CD14-positive monocyte (primary cell): ENCODE data around the gene SYNE2. TPM values are rescaled to one million over a fixed set of nuclear protein-coding genes. Genes with fewer than 3 reads are reported as not detected.

ENCODE experiments used
- DNase-seq, 3 donors: peaks; one replicate each; pipeline ENCODE4 v3.0.0-alpha.2; 2011 to 2022
- H2AFZ ChIP-seq: 2 replicates; pipeline ENCODE4 v1.6.0; 2012; ENCODE audit warnings: mild to moderate bottlenecking, low read depth, low read length, inconsistent platforms; ENCODE audit not compliant: insufficient read depth, poor library complexity, severe bottlenecking
- H3K27ac ChIP-seq, 2 donors: 1 replicate in 1 of 2; 2 replicates in 1 of 2; pipeline ENCODE4 v1.5.1; 2012 to 2013; ENCODE audit warnings: low read length in 2 of 2, control low read depth in 1 of 2, inconsistent platforms in 1 of 2, low read depth in 1 of 2, mild to moderate bottlenecking in 1 of 2
- H3K27me3 ChIP-seq, 2 donors: one replicate each; pipeline versions ENCODE4 v1.6.0 to v1.6.1; 2011 to 2013; ENCODE audit warnings: low read length in 2 of 2; ENCODE audit not compliant: control insufficient read depth in 2 of 2, insufficient read depth in 2 of 2
- H3K36me3 ChIP-seq, 2 donors: replicated peaks in 1 of 2; 1 replicate in 1 of 2; 2 replicates in 1 of 2; pipeline versions ENCODE4 v1.5.1 to v1.6.1; 2012 to 2013; ENCODE audit warnings: low read length in 2 of 2, control low read depth in 1 of 2, inconsistent platforms in 1 of 2, mild to moderate bottlenecking in 1 of 2; ENCODE audit not compliant: insufficient read depth in 2 of 2, control insufficient read depth in 1 of 2
- H3K4me1 ChIP-seq, 2 donors: 1 replicate in 1 of 2; 2 replicates in 1 of 2; pipeline versions ENCODE4 v1.5.1 to v1.6.1; 2012 to 2013; ENCODE audit warnings: low read length in 2 of 2, control low read depth in 1 of 2, inconsistent platforms in 1 of 2, mild to moderate bottlenecking in 1 of 2, moderate library complexity in 1 of 2; ENCODE audit not compliant: insufficient read depth in 2 of 2, control insufficient read depth in 1 of 2
- H3K4me2 ChIP-seq: replicated peaks from 2 replicates; pipeline ENCODE3; 2012; ENCODE audit warnings: low read length, moderate library complexity, mild to moderate bottlenecking; ENCODE audit not compliant: poor library complexity, severe bottlenecking; ENCODE audit errors: extremely low read depth
- H3K4me3 ChIP-seq, 3 experiments: fragments of 200-600 bp in 1 of 3; sonication (generic) in 1 of 3; replicated peaks in 1 of 3; 1 replicate in 2 of 3; 2 replicates in 1 of 3; pipeline ENCODE4 v1.5.1; 2011 to 2013; ENCODE audit warnings: low read length in 3 of 3, mild to moderate bottlenecking in 3 of 3, control low read depth in 2 of 3, low read depth in 2 of 3, inconsistent platforms in 1 of 3, moderate library complexity in 1 of 3
- H3K79me2 ChIP-seq: 2 replicates; pipeline ENCODE4 v1.6.0; 2012; ENCODE audit warnings: mild to moderate bottlenecking, control low read depth, inconsistent platforms, low read length, moderate library complexity; ENCODE audit not compliant: insufficient read depth
- H3K9ac ChIP-seq: 2 replicates; pipeline ENCODE4 v1.6.0; 2017; ENCODE audit warnings: low read length, mild to moderate bottlenecking; ENCODE audit not compliant: insufficient read depth, poor library complexity, severe bottlenecking
- H3K9me3 ChIP-seq, 2 donors: replicated peaks in 1 of 2; 1 replicate in 1 of 2; 2 replicates in 1 of 2; pipeline versions ENCODE4 v1.5.1 to v1.6.1; 2012 to 2013; ENCODE audit warnings: low read length in 2 of 2, control low read depth in 1 of 2; ENCODE audit not compliant: control insufficient read depth in 1 of 2, insufficient read depth in 1 of 2
- H4K20me1 ChIP-seq: 2 replicates; pipeline ENCODE4 v1.6.0; 2012; ENCODE audit warnings: mild to moderate bottlenecking, low read length, control low read depth, moderate library complexity; ENCODE audit not compliant: insufficient read depth
- H3K27ac Mint-ChIP-seq, 7 donors: one replicate each; pipeline ENCODE4 v1.8.0; 2020; ENCODE audit warnings: mild to moderate bottlenecking in 7 of 7, mixed read lengths in 7 of 7, moderate library complexity in 6 of 7, inconsistent platforms in 2 of 7
- H3K27me3 Mint-ChIP-seq, 3 donors: one replicate each; pipeline ENCODE4 v1.8.0; 2021 to 2022; ENCODE audit warnings: low read depth in 3 of 3, mild to moderate bottlenecking in 3 of 3, mixed read lengths in 3 of 3, moderate library complexity in 3 of 3, inconsistent platforms in 1 of 3
- H3K36me3 Mint-ChIP-seq, 2 donors: one replicate each; pipeline ENCODE4 v1.8.0; 2020; ENCODE audit warnings: mixed read lengths in 2 of 2, inconsistent platforms in 1 of 2, mild to moderate bottlenecking in 1 of 2
- H3K4me1 Mint-ChIP-seq: one replicate; pipeline ENCODE4 v1.8.0; 2020; ENCODE audit warnings: mild to moderate bottlenecking, mixed read lengths
- H3K4me3 Mint-ChIP-seq, 2 donors: one replicate each; pipeline ENCODE4 v1.8.0; 2020; ENCODE audit warnings: mild to moderate bottlenecking in 2 of 2, mixed read lengths in 2 of 2, moderate library complexity in 1 of 2
- H3K9me3 Mint-ChIP-seq, 7 donors: one replicate each; pipeline ENCODE4 v1.8.0; 2020 to 2022; ENCODE audit warnings: mixed read lengths in 7 of 7, mild to moderate bottlenecking in 6 of 7, moderate library complexity in 6 of 7, inconsistent platforms in 2 of 7
- whole genome bisulfite sequencing: methylation state at CpG from one replicate; pipeline ENCODE4 v1.1.5; 2013; ENCODE audit warnings: missing lambda C conversion rate; ENCODE audit not compliant: insufficient coverage; 5-methylcytosine and 5-hydroxymethylcytosine counted together
- intact Hi-C, 2 donors: fragments of 100-400 bp; cut with micrococcal nuclease; formaldehyde crosslinking; loops; one replicate each; pipeline versions ENCODE4 v1.15.0 to v1.15.1; 2023
- polyA plus RNA-seq, 3 donors: library from polyadenylated mRNA; depleted of rRNA in 1 of 3; unstranded in 2 of 3; stranded (reverse) in 1 of 3; fragments of 300-500 nt in 2 of 3; fragments of >200 nt in 1 of 3; fragmentation: Illumina TruSeq in 2 of 3; gene quantifications; 1 replicate in 2 of 3; 2 replicates in 1 of 3; pipeline ENCODE4 v1.2.3, GENCODE V29; 2012 to 2021
- TF ChIP-seq, protein P1 (sequence below): fragments of 200-600 bp; IDR thresholded peaks from one replicate; pipeline ENCODE4 v1.8.0; 2022; ENCODE audit warnings: antibody characterized with exemption, mild to moderate bottlenecking

The SYNE2 gene
- polyA plus RNA-seq, 3 donors: 0.06 to 0.46 (median 0.44) TPM

DNA sequence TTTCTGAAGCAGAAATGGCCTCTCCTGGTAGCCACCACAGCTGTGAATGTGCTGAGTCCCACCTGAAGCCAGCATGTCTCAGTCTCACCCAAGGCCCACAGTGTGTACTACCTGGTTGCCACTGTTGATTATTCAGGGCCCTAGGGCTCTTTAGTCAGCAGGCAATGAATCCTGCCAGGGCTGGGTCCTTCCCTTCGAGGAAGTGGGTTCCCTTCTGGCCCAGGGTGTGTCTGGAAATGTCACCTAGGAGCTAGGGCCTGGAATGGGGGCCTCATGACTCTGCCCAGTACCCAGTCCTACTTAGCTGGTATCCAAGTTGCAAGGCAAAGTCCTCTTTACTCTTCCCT is 207.4 kb downstream of the SYNE2 start:
- Mint-ChIP-seq H3K4me3 (no peak overlapping the region), H3K4me1 (no peaks in the 10 kb centered on the region), H3K9me3 (peaks cover 0 to 3% (median 0%) of the 10 kb centered on the region in 7 donors), H3K36me3 (no peaks in the 10 kb centered on the region), H3K27ac (no peak overlapping the region), H3K27me3 (peaks cover 3 to 6% (median 4%) of the 10 kb centered on the region in 3 donors)
- Histone ChIP-seq H3K9ac (no peak overlapping the region), H3K36me3 (no peaks in the 10 kb centered on the region), H3K4me1 (no peaks in the 10 kb centered on the region), H3K27me3 (no peaks in the 10 kb centered on the region), H3K27ac (no peak overlapping the region), H4K20me1 (no peaks in the 10 kb centered on the region), H3K9me3 (no peaks in the 10 kb centered on the region), H3K4me2 (no peak overlapping the region), H3K4me3 (no peak overlapping the region), H3K79me2 (no peaks in the 10 kb centered on the region), H2AFZ (no peak overlapping the region)
- no peak for DNase-seq
- intact Hi-C loops: no loop called here
- TF ChIP-seq, protein P1, sequence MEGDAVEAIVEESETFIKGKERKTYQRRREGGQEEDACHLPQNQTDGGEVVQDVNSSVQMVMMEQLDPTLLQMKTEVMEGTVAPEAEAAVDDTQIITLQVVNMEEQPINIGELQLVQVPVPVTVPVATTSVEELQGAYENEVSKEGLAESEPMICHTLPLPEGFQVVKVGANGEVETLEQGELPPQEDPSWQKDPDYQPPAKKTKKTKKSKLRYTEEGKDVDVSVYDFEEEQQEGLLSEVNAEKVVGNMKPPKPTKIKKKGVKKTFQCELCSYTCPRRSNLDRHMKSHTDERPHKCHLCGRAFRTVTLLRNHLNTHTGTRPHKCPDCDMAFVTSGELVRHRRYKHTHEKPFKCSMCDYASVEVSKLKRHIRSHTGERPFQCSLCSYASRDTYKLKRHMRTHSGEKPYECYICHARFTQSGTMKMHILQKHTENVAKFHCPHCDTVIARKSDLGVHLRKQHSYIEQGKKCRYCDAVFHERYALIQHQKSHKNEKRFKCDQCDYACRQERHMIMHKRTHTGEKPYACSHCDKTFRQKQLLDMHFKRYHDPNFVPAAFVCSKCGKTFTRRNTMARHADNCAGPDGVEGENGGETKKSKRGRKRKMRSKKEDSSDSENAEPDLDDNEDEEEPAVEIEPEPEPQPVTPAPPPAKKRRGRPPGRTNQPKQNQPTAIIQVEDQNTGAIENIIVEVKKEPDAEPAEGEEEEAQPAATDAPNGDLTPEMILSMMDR: no peak
- WGBS: 40% methylated on average over 1 of the region's 1 CpG

DNA sequence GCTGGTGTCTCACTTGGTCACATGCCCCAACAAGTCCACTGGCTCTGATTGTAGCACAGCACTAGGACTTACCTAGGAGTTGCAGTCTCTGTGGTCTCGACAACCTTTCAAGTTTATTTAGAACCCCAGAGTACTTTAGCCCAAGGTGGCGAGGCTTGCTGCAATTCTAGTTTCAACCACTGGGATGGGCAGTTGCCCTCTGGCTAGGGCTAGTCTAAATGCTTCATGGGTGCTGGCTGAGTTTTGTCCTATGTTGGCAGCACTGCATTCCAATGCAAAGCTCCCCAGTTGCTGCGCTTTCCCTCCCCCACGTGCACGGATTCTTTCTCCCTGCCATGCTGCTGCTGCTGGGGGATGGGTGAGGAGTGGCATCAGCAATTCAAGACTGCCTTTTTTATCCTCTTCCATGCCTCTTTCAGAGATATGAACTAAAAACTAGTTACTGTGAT is 207.9 kb downstream of the SYNE2 start:
- DNase-seq: no peak
- Histone ChIP-seq H3K4me2 (no peak overlapping the region), H3K9me3 (no peaks in the 10 kb centered on the region), H3K4me1 (no peaks in the 10 kb centered on the region), H3K36me3 (no peaks in the 10 kb centered on the region), H4K20me1 (no peaks in the 10 kb centered on the region), H3K27ac (no peak overlapping the region), H3K79me2 (no peaks in the 10 kb centered on the region), H3K4me3 (no peak overlapping the region), H3K27me3 (no peaks in the 10 kb centered on the region), H3K9ac (no peak overlapping the region), H2AFZ (no peak overlapping the region)
- Mint-ChIP-seq H3K9me3 (peaks cover 0 to 2% (median 0%) of the 10 kb centered on the region in 7 donors), H3K4me3 (no peak overlapping the region), H3K4me1 (no peaks in the 10 kb centered on the region), H3K27ac (no peak overlapping the region), H3K27me3 (peaks cover 3 to 6% (median 4%) of the 10 kb centered on the region in 3 donors), H3K36me3 (no peaks in the 10 kb centered on the region)
- TF ChIP-seq, protein P1: peak; percentile 34
- WGBS: 93% methylated on average over 2 of the region's 5 CpGs
- intact Hi-C loops: no loop called here
